Natural killer cell (primary cell): Measurements from ENCODE around the gene SPATA32. TPM values are rescaled to one million over a fixed set of nuclear protein-coding genes. Genes with fewer than 3 reads are reported as not detected.
A peak's percentile ranks its signal among the peaks of the same experiment; 100 is the strongest.

ENCODE experiments used
- ATAC-seq, 3 donors: fragments of 150-1000 bp in 2 of 3; fragments of 200-7000 bp in 1 of 3; cut with Tn5 transposase; 1 replicate in 1 of 3; 2 replicates in 2 of 3; pipeline ENCODE4 v1.10.0; 2021; ENCODE audit warnings: mild to moderate bottlenecking in 2 of 3, moderate library complexity in 2 of 3
- DNase-seq, 2 donors: peaks; one replicate each; pipeline versions ENCODE4 v3.0.0 to v3.0.0-alpha.2; 2013 to 2021; ENCODE audit warnings: mixed read lengths in 1 of 2
- H3K27ac ChIP-seq: one replicate; pipeline ENCODE4 v1.5.1; 2013; ENCODE audit warnings: mild to moderate bottlenecking, low read length
- H3K27me3 ChIP-seq: one replicate; pipeline ENCODE4 v1.6.1; 2013; ENCODE audit warnings: low read length; ENCODE audit not compliant: control insufficient read depth, insufficient read depth
- H3K36me3 ChIP-seq: one replicate; pipeline ENCODE4 v1.6.1; 2013; ENCODE audit warnings: low read length; ENCODE audit not compliant: control insufficient read depth, insufficient read depth
- H3K4me1 ChIP-seq: one replicate; pipeline ENCODE4 v1.6.1; 2013; ENCODE audit warnings: low read length; ENCODE audit not compliant: control insufficient read depth, insufficient read depth
- H3K4me3 ChIP-seq: one replicate; pipeline ENCODE4 v1.5.1; 2013; ENCODE audit warnings: low read length
- H3K9me3 ChIP-seq: one replicate; pipeline ENCODE4 v1.6.1; 2013; ENCODE audit warnings: low read length; ENCODE audit not compliant: control insufficient read depth, insufficient read depth
- H3K27ac Mint-ChIP-seq, 2 donors: one replicate each; pipeline ENCODE4 v1.8.0; 2022; ENCODE audit warnings: mild to moderate bottlenecking in 2 of 2, mixed read lengths in 2 of 2, moderate library complexity in 1 of 2
- H3K27me3 Mint-ChIP-seq, 2 donors: one replicate each; pipeline ENCODE4 v1.8.0; 2022; ENCODE audit warnings: low read depth in 2 of 2, mixed read lengths in 2 of 2
- H3K36me3 Mint-ChIP-seq: one replicate; pipeline ENCODE4 v1.8.0; 2022; ENCODE audit warnings: mixed read lengths
- H3K4me1 Mint-ChIP-seq, 2 donors: one replicate each; pipeline ENCODE4 v1.8.0; 2022; ENCODE audit warnings: mixed read lengths in 2 of 2
- H3K4me3 Mint-ChIP-seq: one replicate; pipeline ENCODE4 v1.8.0; 2022; ENCODE audit warnings: mild to moderate bottlenecking, moderate library complexity, mixed read lengths
- H3K9me3 Mint-ChIP-seq, 2 donors: one replicate each; pipeline ENCODE4 v1.8.0; 2022; ENCODE audit warnings: mixed read lengths in 2 of 2
- CTCF ChIP-seq: fragments of 200-600 bp; IDR thresholded peaks from one replicate; pipeline ENCODE4 v1.8.0; 2022; ENCODE audit warnings: antibody characterized with exemption
- WGBS: methylation state at CpG from one replicate; pipeline ENCODE4 v1.1.7; 2013; ENCODE audit warnings: missing lambda C conversion rate; ENCODE audit not compliant: insufficient coverage; 5-methylcytosine and 5-hydroxymethylcytosine counted together
- intact Hi-C: fragments of 100-400 bp; cut with micrococcal nuclease; formaldehyde crosslinking; loops from one replicate; pipeline ENCODE4 v1.14.2; 2022
- total RNA-seq, 4 donors: library from RNA; stranded (reverse); fragments of 120-200 nt in 1 of 4; gene quantifications; one replicate each; pipeline versions ENCODE4 v1.2.3 to v1.2.4, GENCODE V29; 2013 to 2022

Gene SPATA32
- total RNA-seq, 3 donors from 2014 or later (not counting 1 experiment from before 2014, with no cell fraction given), result 0.43 TPM; not detected in 2

DNA sequence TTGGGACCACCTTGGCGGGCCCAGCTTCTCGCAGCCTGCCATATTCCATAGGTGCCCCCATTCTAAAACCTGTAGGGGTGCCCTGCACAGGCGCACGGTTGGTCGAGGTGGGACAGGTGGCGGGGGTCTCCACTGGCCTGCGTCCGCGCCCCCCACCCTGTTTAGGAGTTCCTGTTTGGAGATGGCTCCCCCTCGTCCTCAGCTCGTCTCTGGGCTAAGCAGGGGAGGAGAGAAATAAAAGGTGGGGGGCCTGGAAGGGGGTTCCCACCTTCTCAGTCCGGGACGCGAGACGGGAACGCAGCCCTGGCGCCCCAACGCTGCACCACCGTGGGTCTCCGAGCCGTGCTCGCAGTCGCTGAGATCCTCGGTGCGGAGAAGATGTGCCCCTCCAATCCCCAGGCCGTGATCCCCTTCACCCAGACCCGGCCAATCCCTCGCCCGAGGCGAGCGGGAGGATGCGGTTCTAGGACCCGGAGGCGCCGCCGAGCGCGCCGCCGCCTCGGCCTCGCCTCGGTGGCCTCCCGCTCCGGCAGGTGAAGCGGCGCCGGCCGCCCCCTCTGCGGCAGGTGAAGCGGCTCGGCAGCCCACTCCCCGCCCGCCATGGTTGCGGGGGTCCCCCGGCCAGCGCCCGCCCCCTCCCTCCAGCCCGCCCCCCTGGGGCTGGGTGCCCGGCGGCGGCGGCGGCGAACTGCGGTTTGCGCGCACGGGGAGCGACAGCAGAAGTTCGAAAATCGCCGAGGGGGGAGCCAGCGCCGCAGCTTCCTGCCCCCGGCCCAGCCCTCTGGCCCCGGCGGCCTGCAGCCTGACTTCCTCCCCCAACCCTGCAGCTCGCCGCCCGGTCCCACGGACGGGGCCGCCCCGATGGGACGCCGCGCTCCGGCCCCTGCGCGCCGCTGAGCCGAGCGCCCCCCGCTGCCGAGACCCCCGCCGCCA lies 40.5 kb downstream of the SPATA32 start, which contains the start of gene FMNL1:
Gene FMNL1 (plus strand): TSS at position 805 of the 933 bp plus-strand sequence. CDS start 240 bp downstream, outside the sequence.
- intact Hi-C loops, result loop anchor here (1.0 to 10.0 kb wide), 2 partner anchors 8 to 1857 kb away; no protein-coding TSS in a partner anchor
- DNase-seq (peak; percentile 79), ATAC-seq (peak; percentile 10 to 52 (median 40))
- TF ChIP-seq CTCF, result no peak
- Mint-ChIP-seq H3K4me3 (peak within 1 kb of the TSS; percentile 98), H3K9me3 (no peaks in the 10 kb centered on the region), H3K4me1 (peaks cover 64 to 65% of the 10 kb centered on the region in 2 donors), H3K36me3 (no peaks in the 10 kb centered on the region), H3K27me3 (no peaks in the 10 kb centered on the region), H3K27ac (peak within 1 kb of the TSS; percentile 99)
- Histone ChIP-seq H3K27ac (peak within 1 kb of the TSS; percentile 94), H3K9me3 (no peaks in the 10 kb centered on the region), H3K27me3 (no peaks in the 10 kb centered on the region), H3K36me3 (peaks cover 4% of the 10 kb centered on the region), H3K4me3 (peak within 1 kb of the TSS; percentile 92), H3K4me1 (peaks cover 62% of the 10 kb centered on the region)
- WGBS, result 1% methylated on average over 98 of the region's 98 CpGs

DNA sequence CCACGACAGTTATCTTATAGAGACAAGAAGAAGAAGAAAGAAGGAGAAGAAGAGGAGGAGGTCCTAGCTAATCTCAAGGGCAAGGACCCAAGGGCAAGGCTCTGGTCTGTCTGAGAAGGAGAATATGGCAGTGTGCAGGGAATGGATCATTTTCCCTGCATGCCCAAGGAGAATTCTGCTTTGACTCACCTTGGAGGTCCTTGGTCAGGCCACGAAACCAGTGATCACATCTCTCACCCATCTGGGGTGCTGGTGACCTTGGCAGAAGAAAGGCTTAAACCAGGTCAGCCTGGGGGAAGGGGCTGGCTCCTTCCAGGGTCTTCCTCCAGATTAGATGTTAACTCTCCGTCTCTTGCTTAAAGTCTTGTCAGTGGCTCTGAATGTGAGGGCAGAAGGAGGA lies 41.8 kb downstream of the SPATA32 start:
- no peaks in the 10 kb centered on the region for H3K27me3 Mint-ChIP-seq
- no peak for DNase-seq
- 75% methylated on average over 3 of the region's 3 CpGs for WGBS
- Histone ChIP-seq H3K36me3 (peaks cover 8% of the 10 kb centered on the region), H3K4me3 (no peak overlapping the region), H3K27ac (peak overlapping the region; percentile 69), H3K9me3 (no peaks in the 10 kb centered on the region), H3K4me1 (peaks cover 50% of the 10 kb centered on the region), H3K27me3 (no peaks in the 10 kb centered on the region)
- H3K36me3 Mint-ChIP-seq, result no peaks in the 10 kb centered on the region
- H3K4me3 Mint-ChIP-seq, result peak overlapping the region; percentile 81
- TF ChIP-seq CTCF, result no peak
- ATAC-seq, result no peak
- peaks cover 52% of the 10 kb centered on the region in 2 donors for H3K4me1 Mint-ChIP-seq
- intact Hi-C loops, result loop anchor here (10.0 kb wide), 1 partner anchor 1855 kb away; no protein-coding TSS in a partner anchor
- H3K9me3 Mint-ChIP-seq, result no peaks in the 10 kb centered on the region
- H3K27ac Mint-ChIP-seq, result peak overlapping the region; percentile 52 to 76

- 24% methylated on average over 11 of the region's 12 CpGs for WGBS
- Histone ChIP-seq H3K27ac (no peak overlapping the region), H3K36me3 (peaks cover 8% of the 10 kb centered on the region), H3K4me3 (no peak overlapping the region), H3K9me3 (no peaks in the 10 kb centered on the region), H3K27me3 (no peaks in the 10 kb centered on the region), H3K4me1 (peaks cover 40% of the 10 kb centered on the region)
- H3K27me3 Mint-ChIP-seq, result no peaks in the 10 kb centered on the region
- peak; percentile 88 to 93 for DNase-seq
- peak overlapping the region in 1 of 2 donors; percentile 76 for H3K27ac Mint-ChIP-seq
- peak overlapping the region; percentile 81 for H3K4me3 Mint-ChIP-seq
- peak; percentile 26 to 64 (median 31) for ATAC-seq
- peaks cover 42% of the 10 kb centered on the region in 2 donors for H3K4me1 Mint-ChIP-seq
- H3K9me3 Mint-ChIP-seq, result no peaks in the 10 kb centered on the region
- intact Hi-C loops, result loop anchor here (1.0 to 2.0 kb wide), 3 partner anchors 16 to 166 kb away; no protein-coding TSS in a partner anchor
- TF ChIP-seq CTCF, result peak; percentile 99
- H3K36me3 Mint-ChIP-seq, result no peaks in the 10 kb centered on the region
Measured at GRCh38 chr17:45218895-45219661, 42.8 kb downstream of the SPATA32 start.

Other genes starting within 250 kb of the SPATA32 start
- gene DCAKD, start 210.5 kb downstream of the SPATA32 start, total RNA-seq, result 10 to 100 TPM; 15.4 to 21.4 (median 21.1) TPM
- 10 to 100 TPM; 56.6 to 94.7 (median 77.6) TPM for gene NMT1, start 200.8 kb downstream of the SPATA32 start, total RNA-seq
- 1 to 10 TPM; 2.5 to 2.9 (median 2.5) TPM for gene PLCD3, start 129.6 kb downstream of the SPATA32 start, total RNA-seq
- gene ACBD4, start 126.4 kb downstream of the SPATA32 start, total RNA-seq, result 10 to 100 TPM; 12.0 to 15.9 (median 14.2) TPM
- gene HEXIM1, start 113.6 kb downstream of the SPATA32 start, total RNA-seq, result 10 to 100 TPM; 64.9 to 80.7 (median 79.8) TPM
- 1 to 10 TPM; 4.1 to 5.3 (median 4.5) TPM for gene HEXIM2, start 100.2 kb downstream of the SPATA32 start, total RNA-seq
- gene FMNL1, start 40.2 kb downstream of the SPATA32 start, total RNA-seq, result 100 to 1,000 TPM; 741 to 836 (median 752) TPM
- 10 to 100 TPM; 28.0 to 31.9 (median 31.6) TPM for gene MAP3K14, start 54.9 kb upstream of the SPATA32 start, total RNA-seq
- gene ARHGAP27, start 170.8 kb upstream of the SPATA32 start, total RNA-seq, result 100 to 1,000 TPM; 125 to 141 (median 126) TPM
- gene PLEKHM1, start 228.6 kb upstream of the SPATA32 start, total RNA-seq, result 100 to 1,000 TPM; 140 to 160 (median 158) TPM